SU-DHL-6 (cell line): ENCODE data around the gene LIMCH1.

Source experiments
- H2AFZ ChIP-seq: fragments of 200-600 bp; sonication (generic); 2 replicates; pipeline ENCODE4 v1.6.1; 2014; ENCODE audit warnings: low read depth, mild to moderate bottlenecking, moderate library complexity, mixed read lengths, antibody characterized with exemption, low read length; ENCODE audit not compliant: severe bottlenecking
- H3F3A ChIP-seq: fragments of 200-600 bp; shearing (Covaris generic); 2 replicates; pipeline ENCODE4 v1.6.0; 2016; ENCODE audit warnings: antibody characterized with exemption, mild to moderate bottlenecking; ENCODE audit not compliant: insufficient read depth
- H3K27ac ChIP-seq: fragments of 200-600 bp; sonication (generic); 2 replicates; pipeline ENCODE4 v1.5.1; 2016; ENCODE audit warnings: low read depth, mild to moderate bottlenecking, low read length, moderate library complexity, mixed read lengths
- H3K27me3 ChIP-seq: fragments of 200-600 bp; sonication (generic), shearing (Covaris generic); 2 replicates; pipeline ENCODE4 v1.6.0; 2014; ENCODE audit warnings: mild to moderate bottlenecking, low read length
- H3K36me3 ChIP-seq: fragments of 200-600 bp; sonication (generic); 2 replicates; pipeline ENCODE4 v1.6.1; 2014; ENCODE audit warnings: mild to moderate bottlenecking, low read length, mixed read lengths
- H3K4me2 ChIP-seq: fragments of 300-600, 200-600 bp; shearing (Covaris generic), sonication (generic); 2 replicates; pipeline ENCODE4 v1.6.0; 2014; ENCODE audit warnings: low read length, low read depth, mild to moderate bottlenecking; ENCODE audit not compliant: poor library complexity, severe bottlenecking
- H3K4me3 ChIP-seq: fragments of 200-600 bp; sonication (generic); 2 replicates; pipeline ENCODE4 v1.5.1; 2014; ENCODE audit warnings: antibody characterized with exemption, low read length, mild to moderate bottlenecking, mixed read lengths; ENCODE audit not compliant: insufficient read depth, poor library complexity, severe bottlenecking
- H3K79me2 ChIP-seq: fragments of 200-600 bp; sonication (generic); 2 replicates; pipeline ENCODE4 v1.6.1; 2014; ENCODE audit warnings: mild to moderate bottlenecking, low read length, moderate library complexity; ENCODE audit not compliant: insufficient read depth
- H3K9ac ChIP-seq: fragments of 200-600 bp; sonication (generic); 2 replicates; pipeline ENCODE4 v1.7.0; 2014; ENCODE audit warnings: mild to moderate bottlenecking, low read length
- H3K9me2 ChIP-seq: fragments of 200-600 bp; sonication (generic); replicated peaks from 2 replicates; pipeline ENCODE4 v1.6.1; 2014; ENCODE audit warnings: low read length; ENCODE audit not compliant: insufficient read depth
- H3K9me3 ChIP-seq: fragments of 200-600 bp; sonication (generic); 2 replicates; pipeline ENCODE4 v1.6.1; 2014; ENCODE audit warnings: low read length, mixed read lengths; ENCODE audit not compliant: insufficient read depth
- H4K20me1 ChIP-seq: fragments of 200-600 bp; sonication (generic); 2 replicates; pipeline ENCODE4 v1.6.1; 2014; ENCODE audit warnings: low read depth, mild to moderate bottlenecking, antibody characterized with exemption, low read length, moderate library complexity, mixed read lengths
- CTCF ChIP-seq: fragments of 200-600 bp; sonication (generic); IDR thresholded peaks from one replicate; pipeline ENCODE4 v1.5.1; 2017; ENCODE audit warnings: antibody characterized with exemption, mild to moderate bottlenecking, low read length, moderate library complexity; ENCODE audit not compliant: insufficient read depth, poor library complexity, severe bottlenecking
- EZH2phosphoT487 ChIP-seq: fragments of 200-600 bp; sonication (generic), shearing (Covaris generic); conservative IDR thresholded peaks from 2 replicates; pipeline ENCODE4 v1.6.1; 2018; ENCODE audit warnings: mild to moderate bottlenecking, antibody characterized with exemption, low read length, moderate library complexity, mixed read lengths

Gene LIMCH1

GRCh38 chr4:41656572-41657520 is 118.9 kb downstream of the LIMCH1 start:
- H3K4me2 ChIP-seq, result no peak overlapping the region
- no peak overlapping the region for H3K9ac ChIP-seq
- H4K20me1 ChIP-seq, result no peaks in the 10 kb centered on the region
- TF ChIP-seq CTCF (no peak), EZH2phosphoT487 (no peak)
- H3F3A ChIP-seq, result no peaks in the 10 kb centered on the region
- H3K27ac ChIP-seq, result no peak overlapping the region
- no peak overlapping the region for H2AFZ ChIP-seq
- no peaks in the 10 kb centered on the region for H3K9me3 ChIP-seq
- H3K4me3 ChIP-seq, result no peak overlapping the region
- no peaks in the 10 kb centered on the region for H3K36me3 ChIP-seq
- H3K79me2 ChIP-seq, result no peaks in the 10 kb centered on the region
- no peaks in the 10 kb centered on the region for H3K27me3 ChIP-seq
- no peaks in the 10 kb centered on the region for H3K9me2 ChIP-seq

- no peaks in the 10 kb centered on the region for H3K79me2 ChIP-seq
- no peaks in the 10 kb centered on the region for H3K9me3 ChIP-seq
- H3K9me2 ChIP-seq, result no peaks in the 10 kb centered on the region
- no peak overlapping the region for H3K9ac ChIP-seq
- no peaks in the 10 kb centered on the region for H3K36me3 ChIP-seq
- no peak for TF ChIP-seq EZH2phosphoT487
- TF ChIP-seq CTCF, result no peak
- no peak overlapping the region for H2AFZ ChIP-seq
- H3K4me3 ChIP-seq, result no peak overlapping the region
- no peak overlapping the region for H3K27ac ChIP-seq
- H4K20me1 ChIP-seq, result no peaks in the 10 kb centered on the region
- H3F3A ChIP-seq, result no peaks in the 10 kb centered on the region
- H3K27me3 ChIP-seq, result no peaks in the 10 kb centered on the region
- H3K4me2 ChIP-seq, result no peak overlapping the region
Measured at GRCh38 chr4:41657561-41657960, 119.6 kb downstream of the LIMCH1 start.

- Histone ChIP-seq H3K79me2 (no peaks in the 10 kb centered on the region), H3K27ac (no peak overlapping the region), H3K9ac (no peak overlapping the region), H3K4me3 (no peak overlapping the region), H3K36me3 (no peaks in the 10 kb centered on the region), H3K4me2 (no peak overlapping the region), H3K27me3 (no peaks in the 10 kb centered on the region), H3K9me3 (no peaks in the 10 kb centered on the region), H2AFZ (no peak overlapping the region), H4K20me1 (no peaks in the 10 kb centered on the region), H3F3A (no peaks in the 10 kb centered on the region), H3K9me2 (no peaks in the 10 kb centered on the region)
- TF ChIP-seq CTCF (no peak), EZH2phosphoT487 (no peak)
Measured at GRCh38 chr4:41658163-41658562, 120.2 kb downstream of the LIMCH1 start.
